HG03571 (cell line): Measurements from ENCODE around the gene PPM1L.
A peak's percentile ranks its signal among the peaks of the same experiment; 100 is the strongest.

ENCODE experiments used
- ATAC-seq: cut with Tn5 transposase; IDR thresholded peaks from one replicate; pipeline ENCODE4 v1.9.1; 2021; ENCODE audit not compliant: unreplicated experiment

The PPM1L gene

DNA sequence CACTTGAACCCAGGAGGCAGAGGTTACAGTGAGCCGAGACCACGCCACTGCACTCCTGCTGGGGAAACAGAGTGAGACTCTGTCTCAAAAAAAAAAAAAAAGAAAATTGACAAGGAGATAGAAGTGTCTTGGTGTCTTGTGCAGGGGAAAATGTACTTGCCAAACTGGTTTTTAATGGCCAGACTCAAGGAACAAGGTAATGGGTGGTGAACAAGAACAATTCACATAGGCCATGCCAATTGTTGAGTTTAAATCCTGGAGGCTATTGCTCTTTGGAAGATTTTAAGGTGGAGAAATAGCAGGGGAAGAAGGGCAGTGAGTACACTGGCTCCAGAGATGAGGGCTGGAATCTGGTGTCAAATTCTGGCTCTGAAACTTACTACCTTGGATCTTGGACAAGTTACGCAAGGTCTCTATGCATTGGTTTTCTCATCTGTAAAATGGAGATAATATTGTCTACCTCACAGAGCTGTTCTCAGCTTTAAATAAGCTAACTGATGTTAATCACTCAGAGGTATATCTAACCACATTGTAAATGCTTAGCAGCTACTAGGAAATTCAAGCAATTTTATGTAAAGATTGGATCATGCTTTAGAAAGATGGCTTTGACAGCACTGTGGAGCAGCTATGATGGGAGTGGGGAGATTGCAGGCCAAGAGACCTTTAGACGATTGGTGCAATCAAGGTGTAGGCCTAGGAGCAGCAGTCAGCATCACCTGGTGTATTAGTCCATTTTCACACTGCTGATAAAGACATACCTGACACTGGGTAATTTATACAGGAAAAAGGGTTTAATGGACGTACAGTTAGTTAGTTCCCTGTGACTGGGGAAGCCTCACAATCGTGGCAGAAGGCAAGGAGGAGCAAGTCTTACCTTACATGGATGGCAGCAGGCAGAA lies 270.8 kb downstream of the PPM1L start:
- no peak for ATAC-seq

DNA sequence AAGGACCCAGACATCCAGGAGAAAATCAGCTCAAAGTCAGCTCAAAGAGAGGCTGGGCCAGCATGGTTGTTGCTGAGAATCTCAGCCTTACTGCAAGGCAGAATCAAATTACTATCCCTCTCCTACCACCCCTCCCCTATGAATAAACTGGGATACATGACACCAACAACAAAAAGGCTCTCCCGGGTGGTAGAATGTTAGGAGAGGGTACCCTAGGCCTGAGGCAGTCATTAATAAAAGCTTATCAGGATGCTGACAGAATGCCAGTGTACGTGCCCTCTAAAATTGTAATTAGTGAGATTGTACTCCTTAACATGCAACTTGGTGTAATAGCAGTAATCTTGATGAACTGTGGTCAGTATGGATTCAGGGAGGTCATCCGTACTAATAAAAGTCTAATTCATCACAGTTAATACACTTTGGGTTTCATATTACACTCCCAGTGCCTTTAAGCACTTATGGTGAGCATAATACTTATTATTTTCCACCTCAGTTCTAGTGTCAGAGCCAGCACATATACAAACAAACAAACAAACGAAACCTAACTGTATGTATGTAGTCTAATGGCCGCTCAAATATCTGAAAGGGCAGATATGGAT lies 272.6 kb downstream of the PPM1L start:
- no peak for ATAC-seq

DNA sequence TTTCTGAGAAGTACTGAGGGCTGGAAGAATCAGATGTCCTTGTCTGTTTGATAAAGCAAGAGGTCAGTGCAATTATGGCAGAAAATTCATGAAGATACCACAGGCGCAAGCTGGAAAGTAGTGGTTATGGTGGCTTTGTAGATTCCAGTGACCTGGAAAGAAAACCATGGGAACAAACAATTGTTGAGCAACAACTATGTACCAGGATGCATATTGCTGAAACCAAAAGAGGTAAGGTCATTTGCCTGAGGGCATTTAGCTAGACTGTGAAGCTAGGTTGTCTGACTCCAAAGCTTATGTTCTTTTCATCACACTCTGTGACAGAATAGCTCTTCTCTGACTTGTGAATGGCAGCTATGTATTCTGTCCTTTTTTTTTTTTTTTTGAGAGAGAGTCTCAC lies 275.1 kb downstream of the PPM1L start:
- no peak for ATAC-seq

DNA sequence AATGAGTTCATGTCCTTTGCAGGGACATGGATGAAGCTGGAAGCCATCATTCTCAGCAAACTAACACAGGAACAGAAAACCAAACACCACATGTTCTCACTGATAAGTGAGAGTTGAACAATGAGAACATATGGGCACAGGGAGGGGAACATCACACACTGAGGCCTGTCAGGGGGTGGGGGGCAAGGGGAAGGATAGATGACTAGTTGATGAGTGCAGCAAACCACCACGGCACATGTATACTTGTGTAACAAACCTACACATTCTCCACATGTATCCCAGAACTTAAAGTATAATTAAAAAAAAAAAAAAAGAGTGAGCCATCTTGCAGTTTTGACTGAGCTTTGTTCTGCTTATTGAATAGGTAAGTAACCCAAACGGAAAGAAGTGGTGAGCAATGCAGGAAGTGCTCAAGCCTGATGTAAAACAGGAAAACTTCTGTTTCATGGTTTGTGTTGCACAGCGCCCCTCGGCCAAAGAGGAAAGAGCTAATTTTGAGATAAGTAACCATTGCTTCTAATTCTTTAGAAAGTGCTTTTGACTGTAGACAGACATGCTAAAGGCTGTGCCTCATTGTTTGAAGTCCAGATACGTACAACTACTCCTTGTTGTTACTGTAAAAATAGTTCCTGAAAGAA lies 279.0 kb downstream of the PPM1L start:
- ATAC-seq = peak; percentile 84

DNA sequence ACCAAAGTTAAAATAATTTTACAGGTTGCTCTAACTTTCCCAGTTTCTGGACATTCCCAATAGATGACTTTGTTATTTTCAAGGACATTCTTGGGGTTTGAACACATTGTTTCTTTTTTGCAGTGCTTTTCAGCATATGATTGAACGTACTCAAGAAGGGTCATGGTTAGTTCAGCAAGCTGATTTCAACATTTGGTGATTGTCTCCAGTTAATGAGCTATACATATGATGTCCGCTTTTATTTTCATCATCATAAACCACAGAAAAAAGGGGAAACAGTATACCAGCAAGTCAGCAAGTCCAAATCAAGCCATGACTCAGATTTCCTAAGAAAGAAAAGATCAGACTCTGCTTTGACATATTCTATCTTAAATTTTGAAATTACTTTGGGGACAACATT lies 279.7 kb downstream of the PPM1L start:
- ATAC-seq = no peak

DNA sequence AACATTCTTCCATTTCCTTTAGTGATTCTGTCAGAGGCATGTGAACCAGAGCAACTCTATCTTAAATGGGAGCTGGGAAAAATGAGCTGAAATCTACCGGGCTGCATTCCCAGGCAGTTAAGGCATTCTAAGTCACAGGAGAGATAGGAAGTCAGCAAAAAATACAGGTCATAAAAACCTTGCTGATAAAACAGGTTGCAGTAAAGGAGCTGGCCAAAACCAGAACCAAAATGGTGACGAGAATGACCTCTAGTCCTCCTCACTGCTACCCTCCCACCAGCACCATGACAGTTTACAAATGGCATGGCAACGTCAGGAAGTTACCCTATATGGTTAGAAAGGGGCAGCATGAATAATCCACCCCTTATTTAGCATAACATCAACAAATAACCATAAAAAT lies 282.7 kb downstream of the PPM1L start:
- ATAC-seq = no peak

DNA sequence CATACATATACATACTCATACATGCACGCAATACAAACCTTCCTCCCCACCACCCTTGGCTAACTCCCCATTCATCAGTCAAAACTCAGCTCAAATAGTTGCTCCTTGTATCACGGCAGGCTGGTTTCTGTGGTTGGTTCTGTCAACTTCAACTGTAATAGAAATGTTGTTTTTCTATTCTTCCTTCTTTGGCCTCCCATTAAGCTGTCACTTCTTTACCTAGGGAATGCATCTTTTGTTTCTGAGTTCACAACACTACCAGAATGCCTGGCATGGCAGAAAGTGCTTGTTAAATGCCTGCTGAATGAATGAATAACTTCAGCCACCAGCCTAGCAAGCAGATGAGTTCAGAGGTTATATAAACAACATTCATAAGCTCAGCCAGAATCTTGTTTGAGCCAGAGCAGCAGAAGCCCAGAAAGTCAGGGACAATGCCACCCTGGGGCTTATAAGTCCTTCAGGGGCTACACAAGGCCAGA lies 286.0 kb downstream of the PPM1L start:
- no peak for ATAC-seq

DNA sequence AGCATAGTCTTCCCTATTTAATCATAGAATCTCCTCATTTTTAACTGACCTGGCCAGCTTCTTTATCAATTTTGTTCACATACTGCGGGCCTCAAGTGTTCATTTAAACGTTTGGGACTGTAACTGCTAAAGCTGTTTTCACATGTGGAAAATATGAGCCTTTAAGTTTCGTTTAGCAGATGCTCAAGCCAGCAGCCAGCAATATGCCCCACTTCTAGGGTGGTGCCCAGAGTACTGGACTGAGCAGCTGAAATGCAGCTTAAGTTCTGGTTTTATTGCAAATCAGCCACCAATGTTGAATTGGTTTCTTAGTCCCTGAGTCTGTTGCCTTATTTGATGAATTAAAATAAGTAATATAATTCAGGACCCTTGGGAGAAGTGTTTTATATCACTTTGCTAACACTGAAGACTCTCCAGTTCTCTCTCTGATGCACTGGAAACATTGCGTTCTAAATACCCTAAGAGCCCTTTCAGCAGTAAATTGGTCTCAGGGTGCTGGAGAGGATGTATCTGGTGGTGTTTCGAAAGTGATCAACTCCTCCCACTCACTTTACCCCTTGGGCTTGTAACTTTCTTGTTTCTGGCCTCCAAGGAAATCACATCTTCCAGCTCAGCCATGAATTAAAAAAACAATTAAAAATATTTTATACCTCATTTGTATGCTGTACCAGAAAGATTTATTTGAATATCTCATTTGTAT lies 287.5 kb downstream of the PPM1L start:
- ATAC-seq = peak; percentile 78

DNA sequence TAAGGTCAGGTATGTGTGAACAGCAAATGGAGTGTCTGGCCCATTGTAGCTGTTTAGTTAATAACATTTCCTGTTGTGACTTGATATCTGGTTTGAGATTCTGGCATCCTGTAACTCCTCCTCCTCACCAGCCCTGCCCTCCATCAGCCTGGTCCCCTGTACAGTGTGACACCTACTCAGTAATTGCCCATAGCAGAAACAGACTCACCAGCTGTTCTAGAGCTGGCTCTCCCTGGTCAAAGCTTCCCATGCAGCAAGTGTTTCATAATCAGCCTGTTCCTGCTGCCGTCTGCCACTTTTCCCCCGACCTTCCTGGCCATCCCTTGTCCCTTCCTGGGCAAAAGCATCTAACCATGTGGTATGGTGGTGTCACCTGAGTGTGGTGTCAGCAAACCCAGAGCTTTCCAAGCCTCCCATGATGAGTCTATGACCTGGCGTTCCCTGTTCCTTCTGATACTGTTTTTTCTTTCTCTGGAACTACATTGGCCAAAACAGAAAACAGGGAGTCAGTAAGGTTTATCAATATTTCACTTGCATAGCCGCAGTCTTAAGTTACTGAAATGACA lies 293.7 kb downstream of the PPM1L start:
- ATAC-seq = no peak

DNA sequence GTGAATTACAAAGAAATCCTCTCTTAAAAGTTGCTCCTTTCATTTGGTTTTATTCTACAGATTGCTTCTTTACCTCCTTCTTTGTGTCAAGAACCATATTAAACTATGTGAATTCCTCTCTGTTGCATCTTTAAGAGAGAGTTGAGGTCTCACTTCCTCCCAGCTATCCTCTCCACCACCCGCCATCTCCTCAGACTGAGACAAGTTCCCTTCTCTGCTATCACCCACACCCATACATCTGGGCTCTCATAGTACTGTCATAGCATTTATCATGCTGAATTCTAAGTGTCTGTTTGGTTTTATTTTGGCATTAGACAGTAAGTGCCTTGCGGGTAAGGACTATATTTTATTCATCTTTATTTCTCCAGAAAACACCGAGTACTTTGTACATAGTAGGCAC lies 294.9 kb downstream of the PPM1L start:
- ATAC-seq = peak; percentile 78

DNA sequence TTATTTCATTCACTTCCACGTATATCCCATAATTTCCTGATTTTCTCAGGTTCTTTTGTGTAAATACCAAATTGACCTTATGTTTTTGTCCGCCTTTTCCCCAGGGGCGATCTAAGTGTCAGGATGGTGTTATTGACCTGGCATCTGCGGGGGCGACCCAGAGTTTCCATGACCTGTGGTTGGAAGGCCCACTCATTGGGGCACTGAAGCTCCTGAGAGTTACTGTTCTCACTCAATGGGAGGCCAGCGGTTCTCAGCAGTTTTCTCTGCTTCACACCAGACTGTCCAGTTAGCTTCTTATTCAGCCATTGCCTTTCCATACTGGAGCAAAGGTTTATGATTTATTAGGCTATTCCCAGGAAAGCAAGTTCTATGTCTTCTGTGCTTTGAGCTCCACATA lies 295.8 kb downstream of the PPM1L start:
- no peak for ATAC-seq

DNA sequence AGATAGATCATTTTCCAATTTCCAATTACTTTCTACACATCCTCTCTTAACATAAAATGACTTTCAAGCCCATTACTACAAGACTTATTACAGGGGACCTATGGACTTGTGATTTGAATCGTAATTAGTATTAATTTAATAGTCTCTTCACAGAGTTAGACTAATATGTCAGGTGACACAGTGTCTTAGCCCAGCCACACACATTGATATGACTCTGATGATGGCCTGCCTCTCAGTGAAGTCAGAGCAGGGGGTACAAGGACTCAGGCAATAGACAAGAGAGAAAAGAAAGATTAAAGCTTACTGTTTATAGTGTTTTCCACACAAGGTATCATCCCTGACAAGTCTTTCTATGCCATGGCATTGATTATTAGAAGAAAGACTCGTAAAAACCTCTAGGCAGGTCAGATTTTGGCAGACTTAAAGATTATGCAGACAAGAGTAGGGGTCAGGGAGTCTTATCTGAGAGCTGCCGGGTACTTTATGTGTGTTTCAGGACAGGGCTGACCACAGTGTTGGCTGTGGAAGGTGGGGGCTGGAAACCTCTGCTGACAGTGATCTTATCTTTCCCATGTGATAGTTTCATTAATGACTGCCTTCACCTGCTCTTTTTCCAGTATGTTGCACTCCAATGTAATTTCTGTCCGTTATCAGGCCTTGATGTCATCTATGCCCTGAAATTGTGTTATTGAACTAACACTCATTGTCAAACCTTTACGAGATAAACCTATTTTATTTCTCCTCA lies 299.0 kb downstream of the PPM1L start:
- ATAC-seq = no peak

DNA sequence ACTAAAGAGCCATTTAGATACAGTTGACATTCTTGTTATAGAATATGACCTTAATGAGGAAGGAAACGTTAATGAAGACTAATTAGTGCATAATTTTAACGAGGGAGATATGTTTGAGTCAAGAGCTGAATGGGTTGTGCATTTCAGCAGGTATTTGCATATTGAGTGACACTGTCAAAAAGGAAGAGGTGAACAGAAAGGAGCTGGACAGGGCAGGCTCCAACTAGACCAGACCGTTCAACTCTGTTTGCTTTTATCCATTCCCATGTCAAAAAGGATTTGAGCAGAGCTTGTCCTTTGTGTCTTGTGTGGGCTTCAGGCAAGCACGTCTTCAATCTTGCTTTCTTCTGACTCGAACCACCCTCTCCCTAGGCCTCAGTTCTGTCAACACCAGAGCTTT lies 308.4 kb downstream of the PPM1L start:
- no peak for ATAC-seq

DNA sequence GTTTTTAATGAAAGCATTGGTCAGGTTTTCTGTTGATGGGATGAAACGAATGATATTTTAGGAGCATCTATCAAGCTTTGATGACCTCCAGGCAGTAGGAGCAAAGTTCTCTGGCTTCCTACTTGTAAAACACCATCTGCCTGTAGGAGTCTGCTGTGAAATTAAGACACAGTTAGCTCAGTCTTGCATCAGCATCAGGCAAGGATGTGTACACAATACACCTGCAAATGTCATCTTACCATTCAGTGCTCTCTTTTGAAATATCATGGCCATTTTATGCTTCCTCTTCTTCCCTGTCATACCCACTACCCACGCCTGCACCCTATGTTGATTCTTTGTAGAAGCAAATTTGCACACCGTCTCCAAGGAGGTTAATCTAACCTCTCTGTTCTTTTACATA lies 310.9 kb downstream of the PPM1L start:
- no peak for ATAC-seq

DNA sequence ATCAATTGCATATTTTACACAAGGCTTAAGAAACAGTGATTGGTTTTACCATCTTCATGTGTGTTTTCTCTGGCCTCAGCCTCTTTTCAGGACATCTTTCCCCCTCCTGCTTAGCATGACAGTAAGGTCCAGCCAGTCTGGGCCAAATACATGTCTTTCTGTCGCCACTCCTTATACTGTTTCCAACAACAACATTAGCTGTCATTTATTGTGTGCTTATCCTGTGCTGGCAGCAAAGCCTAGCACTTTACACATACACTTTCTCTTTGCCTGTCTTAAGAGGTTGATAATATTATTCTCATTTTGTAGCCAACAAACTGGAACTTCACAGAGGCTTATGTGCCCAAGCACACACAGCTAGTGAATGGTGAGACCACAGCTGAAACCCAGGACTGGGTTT lies 311.3 kb downstream of the PPM1L start:
- ATAC-seq = no peak

DNA sequence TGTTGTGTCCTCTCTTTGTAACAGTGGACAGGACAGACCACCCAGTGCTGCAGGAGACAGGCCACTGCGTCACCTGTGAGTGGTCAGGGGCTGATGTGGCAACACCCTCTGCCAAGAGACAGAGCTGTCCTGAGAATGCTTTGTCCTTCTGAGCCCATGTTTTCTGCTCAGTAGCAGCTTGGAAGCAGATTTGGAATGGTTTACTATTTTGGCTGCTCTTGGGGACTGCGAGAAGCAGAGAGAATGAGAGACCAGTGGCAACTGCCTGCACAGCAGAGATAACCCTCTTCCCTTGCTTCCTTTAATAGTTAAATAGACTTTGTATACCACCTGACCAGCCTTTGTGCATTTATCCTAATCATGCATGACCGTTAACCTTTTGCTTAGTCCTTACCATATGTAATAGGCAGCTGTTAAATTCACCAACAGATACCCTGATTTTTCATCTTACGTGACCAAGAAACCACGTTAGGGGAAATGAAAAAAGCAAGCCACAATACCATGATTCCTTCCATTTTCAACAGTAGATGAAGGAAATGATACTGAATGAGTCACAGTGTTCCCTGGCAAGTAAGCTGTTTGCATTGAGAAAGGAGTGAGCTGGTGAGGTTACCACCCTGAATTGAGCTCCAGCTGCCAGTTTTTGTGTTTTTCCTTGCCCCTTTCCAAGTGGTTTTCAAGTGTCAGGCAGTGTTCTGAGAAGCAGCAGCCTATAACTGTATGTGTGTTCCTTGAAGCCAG lies 313.6 kb downstream of the PPM1L start:
- peak; percentile 97 for ATAC-seq

DNA sequence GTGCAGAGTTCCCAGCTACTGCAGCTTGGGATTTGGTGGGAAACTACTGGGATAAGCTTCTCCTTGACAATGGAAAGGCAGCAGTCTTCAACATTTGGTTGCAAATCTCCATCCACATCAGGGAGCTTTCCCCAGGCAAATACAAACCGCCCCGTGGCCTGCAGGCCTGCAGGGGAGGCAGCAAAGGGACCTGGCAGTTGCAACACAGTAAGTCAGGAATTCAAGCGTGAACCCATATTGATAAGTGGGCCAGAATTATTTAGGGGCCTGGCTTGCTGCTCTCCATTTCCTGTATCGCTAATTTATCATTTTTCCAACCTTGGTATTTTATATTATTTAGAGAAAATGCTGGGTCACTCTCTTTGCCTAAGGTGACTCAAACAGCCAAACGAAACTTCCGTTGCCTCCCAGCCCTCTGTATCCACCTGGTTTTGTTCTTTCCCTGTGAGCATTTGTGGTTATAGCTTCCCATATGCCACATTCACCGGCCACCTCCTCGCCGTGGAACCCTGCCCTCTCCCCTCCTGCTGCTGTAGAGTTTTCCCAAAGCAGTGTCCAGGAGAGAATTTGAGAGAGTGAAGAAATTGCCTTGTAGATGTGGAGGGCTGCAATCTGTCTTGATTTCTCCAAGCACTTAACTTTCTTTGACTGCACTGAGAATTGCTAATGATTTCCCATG lies 314.4 kb downstream of the PPM1L start:
- ATAC-seq = no peak

DNA sequence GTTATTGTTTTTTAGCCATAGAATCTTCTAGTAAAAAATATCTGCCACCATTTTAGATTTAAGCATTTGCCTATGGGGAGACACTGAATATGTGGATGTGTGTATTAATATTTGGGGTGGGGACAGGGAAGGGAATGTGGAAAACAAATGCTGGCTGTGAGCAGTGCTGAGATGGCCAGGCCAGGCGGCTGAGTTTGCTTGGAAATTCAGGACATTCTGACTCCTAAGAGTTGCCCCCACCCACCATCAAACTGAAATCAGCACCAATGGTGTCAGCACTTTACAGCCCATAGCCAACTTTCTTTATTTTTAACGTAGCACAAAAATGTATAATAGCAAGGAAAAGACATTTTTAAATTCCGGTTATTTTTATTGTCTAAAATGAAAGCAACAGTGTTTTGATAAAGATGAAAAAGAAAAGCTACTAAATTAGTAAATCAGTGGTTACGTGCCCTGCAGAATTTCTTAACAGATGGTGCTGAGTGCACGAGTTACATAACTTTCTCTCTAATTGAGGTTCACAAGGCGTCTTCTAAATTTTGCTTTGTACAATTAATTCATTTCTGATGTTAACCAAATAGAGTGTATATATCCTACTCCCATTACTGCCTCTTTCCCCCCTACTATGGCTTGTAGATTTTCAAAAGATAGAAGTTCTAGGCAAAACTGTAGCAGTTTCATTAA lies 315.1 kb downstream of the PPM1L start:
- no peak for ATAC-seq

DNA sequence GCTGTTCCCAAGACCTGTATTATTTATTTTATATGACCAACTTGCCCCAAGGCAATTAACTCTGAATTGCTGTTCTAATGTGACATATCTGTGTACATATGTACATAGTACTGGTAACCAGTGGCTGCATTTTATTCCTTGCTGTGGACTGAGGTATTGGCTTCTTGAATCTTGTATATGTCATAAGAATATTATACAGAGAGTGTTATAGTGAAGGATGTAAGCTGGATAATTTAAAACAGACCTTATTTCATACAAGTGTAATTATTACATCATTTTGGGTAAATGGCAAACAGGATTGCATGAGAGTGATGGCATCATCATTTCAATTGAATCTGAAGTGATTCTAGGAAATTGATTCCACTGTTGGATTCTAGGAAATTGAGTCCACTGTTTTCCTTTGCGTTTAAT lies 316.2 kb downstream of the PPM1L start:
- ATAC-seq = no peak
